ENCODE measurements around the gene MGMT. TPM values are rescaled to one million over a fixed set of nuclear protein-coding genes. Genes with fewer than 3 reads are reported as not detected.

Gene MGMT
- total and polyA plus RNA-seq, 2 donors (not counting 1 experiment from before 2014, with no cell fraction given) = 1.9 to 29.1 TPM

- Histone ChIP-seq H3K79me2 (ENCODE audit: control insufficient read depth, insufficient read depth, low read length) (no peaks in the 10 kb centered on the region), H3K4me2 (ENCODE audit: extremely low read depth, insufficient read depth, low read length) (no peak overlapping the region), H3K4me1 (ENCODE audit: control insufficient read depth, extremely low read depth, insufficient read depth, low read length) (no peaks in the 10 kb centered on the region), H3K9me3 (ENCODE audit: control insufficient read depth, insufficient read depth, low read depth, low read length) (no peaks in the 10 kb centered on the region), H3K9ac (ENCODE audit: insufficient read depth, low read length) (no peak overlapping the region), H3K27me3 (ENCODE audit: control insufficient read depth, insufficient read depth, low read length) (no peaks in the 10 kb centered on the region), H3K36me3 (ENCODE audit: control insufficient read depth, insufficient read depth, low read length) (no peaks in the 10 kb centered on the region), H2AFZ (ENCODE audit: low read length) (no peak overlapping the region), H3K27ac (ENCODE audit: insufficient read depth, low read length) (no peak overlapping the region), H4K20me1 (ENCODE audit: control insufficient read depth, extremely low read depth, insufficient read depth, low read length) (no peaks in the 10 kb centered on the region), H3K4me3 (replicated peaks in 1 of 4; ENCODE audit: control extremely low read depth in 1 of 4, insufficient read depth in 1 of 4, low read depth in 3 of 4, low read length in 4 of 4) (no peak overlapping the region)
- no peak for TF ChIP-seq EZH2 (IDR thresholded peaks at IDR 0.05; ENCODE audit: low read length, missing control alignments)
- no peak for TF ChIP-seq CTCF (conservative IDR thresholded peaks at IDR 0.05 in 1 of 2, IDR thresholded peaks at IDR 0.05 in 1 of 2; ENCODE audit: low read depth in 1 of 2, low read length in 2 of 2)
- no peak for DNase-seq (ENCODE audit: low read depth in 2 of 2)
Measured at GRCh38 chr10:129516846-129517679, 50.0 kb downstream of the MGMT start.

GRCh38 chr10:129517680-129518057 is 50.6 kb downstream of the MGMT start:
- H2AFZ ChIP-seq (ENCODE audit: low read length) = no peak overlapping the region
- no peaks in the 10 kb centered on the region for H3K9me3 ChIP-seq (ENCODE audit: control insufficient read depth, insufficient read depth, low read depth, low read length)
- H3K27ac ChIP-seq (ENCODE audit: insufficient read depth, low read length) = no peak overlapping the region
- no peaks in the 10 kb centered on the region for H3K79me2 ChIP-seq (ENCODE audit: control insufficient read depth, insufficient read depth, low read length)
- H3K4me2 ChIP-seq (ENCODE audit: extremely low read depth, insufficient read depth, low read length) = no peak overlapping the region
- TF ChIP-seq CTCF (conservative IDR thresholded peaks at IDR 0.05 in 1 of 2, IDR thresholded peaks at IDR 0.05 in 1 of 2; ENCODE audit: low read depth in 1 of 2, low read length in 2 of 2) (no peak), EZH2 (IDR thresholded peaks at IDR 0.05; ENCODE audit: low read length, missing control alignments) (no peak)
- no peaks in the 10 kb centered on the region for H3K4me1 ChIP-seq (ENCODE audit: control insufficient read depth, extremely low read depth, insufficient read depth, low read length)
- no peak overlapping the region for H3K4me3 ChIP-seq (replicated peaks in 1 of 4; ENCODE audit: control extremely low read depth in 1 of 4, insufficient read depth in 1 of 4, low read depth in 3 of 4, low read length in 4 of 4)
- H3K27me3 ChIP-seq (ENCODE audit: control insufficient read depth, insufficient read depth, low read length) = no peaks in the 10 kb centered on the region
- no peak overlapping the region for H3K9ac ChIP-seq (ENCODE audit: insufficient read depth, low read length)
- no peaks in the 10 kb centered on the region for H4K20me1 ChIP-seq (ENCODE audit: control insufficient read depth, extremely low read depth, insufficient read depth, low read length)
- H3K36me3 ChIP-seq (ENCODE audit: control insufficient read depth, insufficient read depth, low read length) = no peaks in the 10 kb centered on the region
- DNase-seq (ENCODE audit: low read depth in 2 of 2) = no peak

GRCh38 chr10:129518793-129519192 is 51.8 kb downstream of the MGMT start:
- no peak overlapping the region for H3K9ac ChIP-seq (ENCODE audit: insufficient read depth, low read length)
- no peak overlapping the region for H2AFZ ChIP-seq (ENCODE audit: low read length)
- DNase-seq (ENCODE audit: low read depth in 2 of 2) = no peak
- no peaks in the 10 kb centered on the region for H3K9me3 ChIP-seq (ENCODE audit: control insufficient read depth, insufficient read depth, low read depth, low read length)
- H3K4me3 ChIP-seq (replicated peaks in 1 of 4; ENCODE audit: control extremely low read depth in 1 of 4, insufficient read depth in 1 of 4, low read depth in 3 of 4, low read length in 4 of 4) = no peak overlapping the region
- H3K27me3 ChIP-seq (ENCODE audit: control insufficient read depth, insufficient read depth, low read length) = no peaks in the 10 kb centered on the region
- no peaks in the 10 kb centered on the region for H3K79me2 ChIP-seq (ENCODE audit: control insufficient read depth, insufficient read depth, low read length)
- H3K27ac ChIP-seq (ENCODE audit: insufficient read depth, low read length) = no peak overlapping the region
- no peaks in the 10 kb centered on the region for H4K20me1 ChIP-seq (ENCODE audit: control insufficient read depth, extremely low read depth, insufficient read depth, low read length)
- no peaks in the 10 kb centered on the region for H3K36me3 ChIP-seq (ENCODE audit: control insufficient read depth, insufficient read depth, low read length)
- TF ChIP-seq EZH2 (IDR thresholded peaks at IDR 0.05; ENCODE audit: low read length, missing control alignments) (no peak), CTCF (conservative IDR thresholded peaks at IDR 0.05 in 1 of 2, IDR thresholded peaks at IDR 0.05 in 1 of 2; ENCODE audit: low read depth in 1 of 2, low read length in 2 of 2) (no peak)
- H3K4me1 ChIP-seq (ENCODE audit: control insufficient read depth, extremely low read depth, insufficient read depth, low read length) = no peaks in the 10 kb centered on the region
- no peak overlapping the region for H3K4me2 ChIP-seq (ENCODE audit: extremely low read depth, insufficient read depth, low read length)

All from fibroblast of lung (primary cell).